ENCODE measurements around the gene RPL35. TPM values are rescaled to one million over a fixed set of nuclear protein-coding genes. Genes with fewer than 3 reads are reported as not detected.
A peak's percentile ranks its signal among the peaks of the same experiment; 100 is the strongest.

Gene RPL35
- total and polyA plus RNA-seq, 2 experiments from 2014 or later, result 1,202 to 4,143 TPM

DNA sequence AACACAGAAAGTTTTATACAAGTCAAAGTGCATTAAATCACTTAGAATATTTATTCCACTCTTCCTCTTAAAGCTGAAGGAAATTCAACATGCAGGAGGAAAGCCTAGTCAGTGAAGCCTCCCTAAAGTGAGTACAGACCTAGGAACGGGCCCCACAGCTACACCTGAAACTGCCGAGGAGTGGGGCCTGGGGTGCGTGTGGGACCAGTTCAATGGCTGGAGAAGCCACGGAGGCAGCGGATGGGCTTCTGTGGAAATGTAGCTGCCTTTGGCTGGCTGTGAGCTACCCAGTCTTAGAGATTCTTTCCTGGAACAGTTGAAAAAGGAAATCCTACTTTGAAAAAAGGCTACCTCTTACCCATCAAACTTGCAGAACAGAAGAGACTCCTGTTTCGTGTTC is 16.8 kb upstream of the RPL35 start (continued):
- no peak for TF ChIP-seq CREB1 (CRISPR knock-in tag; IDR thresholded peaks at IDR 0.05; ENCODE audit: low read depth)

DNA sequence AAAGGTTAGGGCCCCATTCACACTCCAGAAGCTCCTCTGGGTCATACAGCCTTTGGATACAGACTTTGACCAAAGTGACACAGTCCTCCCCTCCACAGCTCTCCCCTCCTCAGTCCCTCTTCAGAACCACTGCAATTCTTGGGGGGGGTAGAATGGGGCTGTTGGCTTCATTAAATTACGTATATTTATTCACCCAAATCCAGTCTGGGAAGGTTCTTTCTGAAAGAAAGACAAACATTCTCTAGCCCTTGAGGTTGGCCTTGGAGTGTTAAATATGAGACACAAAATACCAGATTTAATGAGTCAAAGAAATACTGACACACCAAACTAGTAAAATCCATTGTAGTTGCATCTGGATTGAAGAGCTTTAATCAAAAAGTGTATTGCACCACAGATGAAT is 16.3 kb upstream of the RPL35 start:
- Histone ChIP-seq H3K27ac (ENCODE audit: low read depth) (peak overlapping the region; percentile 84), H3K4me3 (no peak overlapping the region), H3K36me3 (ENCODE audit: insufficient read depth) (peaks cover 5% of the 10 kb centered on the region), H2AFZ (no peak overlapping the region), H3K79me2 (replicated peaks; ENCODE audit: insufficient read depth) (peaks cover 22% of the 10 kb centered on the region), H3K4me1 (ENCODE audit: insufficient read depth) (peaks cover 31% of the 10 kb centered on the region), H3K4me2 (no peak overlapping the region), H3K27me3 (ENCODE audit: insufficient read depth) (no peaks in the 10 kb centered on the region), H4K20me1 (replicated peaks; ENCODE audit: insufficient read depth) (peaks cover 23% of the 10 kb centered on the region), H3K9me2 (ENCODE audit: insufficient read depth) (no peaks in the 10 kb centered on the region), H3F3A (replicated peaks; ENCODE audit: low read depth) (peaks cover 50% of the 10 kb centered on the region)
- ATAC-seq (no peak), DNase-seq (ENCODE audit: low spot score) (no peak)
- Mint-ChIP-seq H3K27me3 (ENCODE audit: insufficient read depth, low read depth, poor library complexity) (peaks cover 8% of the 10 kb centered on the region), H3K4me1 (peaks cover 59% of the 10 kb centered on the region), H3K9me3 (no peaks in the 10 kb centered on the region), H3K27ac (no peak overlapping the region), H3K36me3 (ENCODE audit: low read depth) (peaks cover 52% of the 10 kb centered on the region), H3K4me3 (no peak overlapping the region)
- TF ChIP-seq ZNF331 (CRISPR knock-in tag; IDR thresholded peaks at IDR 0.05; ENCODE audit: low read depth) (no peak), JUNB (IDR thresholded peaks at IDR 0.05; ENCODE audit: unreplicated experiment) (no peak), POLR2AphosphoS5 (IDR thresholded peaks at IDR 0.05; ENCODE audit: low read depth) (no peak), EZH2 (IDR thresholded peaks at IDR 0.05; ENCODE audit: low read depth, unreplicated experiment) (no peak), NANOG (IDR thresholded peaks at IDR 0.05; ENCODE audit: borderline replicate concordance) (no peak), CREB1 (CRISPR knock-in tag; IDR thresholded peaks at IDR 0.05; ENCODE audit: low read depth) (no peak)
- TF ChIP-seq, protein P1, sequence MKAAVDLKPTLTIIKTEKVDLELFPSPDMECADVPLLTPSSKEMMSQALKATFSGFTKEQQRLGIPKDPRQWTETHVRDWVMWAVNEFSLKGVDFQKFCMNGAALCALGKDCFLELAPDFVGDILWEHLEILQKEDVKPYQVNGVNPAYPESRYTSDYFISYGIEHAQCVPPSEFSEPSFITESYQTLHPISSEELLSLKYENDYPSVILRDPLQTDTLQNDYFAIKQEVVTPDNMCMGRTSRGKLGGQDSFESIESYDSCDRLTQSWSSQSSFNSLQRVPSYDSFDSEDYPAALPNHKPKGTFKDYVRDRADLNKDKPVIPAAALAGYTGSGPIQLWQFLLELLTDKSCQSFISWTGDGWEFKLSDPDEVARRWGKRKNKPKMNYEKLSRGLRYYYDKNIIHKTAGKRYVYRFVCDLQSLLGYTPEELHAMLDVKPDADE (IDR thresholded peaks at IDR 0.05), result no peak

DNA sequence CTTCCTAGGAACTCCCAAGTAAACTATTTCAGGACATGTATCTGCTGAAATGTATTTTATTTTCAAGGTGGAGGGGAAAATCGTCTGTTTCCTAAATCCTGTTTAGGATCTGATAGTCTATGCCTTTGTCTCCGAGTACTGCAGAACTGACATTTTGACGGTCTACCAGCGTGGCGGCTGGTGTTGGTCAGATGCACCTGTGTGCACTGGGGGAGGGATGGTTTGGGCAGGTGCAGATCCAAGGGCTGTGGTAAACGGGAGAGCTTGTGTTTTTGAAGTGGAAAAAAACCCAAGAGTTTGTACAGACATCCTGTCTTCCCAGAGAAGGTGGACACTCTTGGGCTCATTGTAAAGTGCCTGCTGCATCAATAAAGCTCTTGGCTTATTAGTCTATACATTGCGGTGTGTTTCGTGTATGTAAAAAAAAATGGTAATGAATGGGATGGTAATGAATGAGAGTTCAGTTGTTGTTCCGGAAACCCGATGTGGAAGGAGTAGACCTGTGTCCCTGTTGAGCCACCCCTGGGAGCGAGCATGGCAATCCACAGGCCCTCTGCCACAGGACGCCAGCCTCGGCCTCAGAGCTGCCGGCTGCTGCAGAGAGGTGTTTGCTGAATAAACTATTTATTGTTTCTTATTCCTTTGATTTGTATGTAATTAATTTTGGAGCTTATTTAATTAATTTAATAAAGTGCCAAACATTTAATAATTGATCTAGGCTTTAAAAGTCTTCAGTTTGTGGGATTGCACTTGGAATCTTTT is 15.4 kb upstream of the RPL35 start:
- Histone ChIP-seq H3K36me3 (ENCODE audit: insufficient read depth) (peaks cover 5% of the 10 kb centered on the region), H3K27ac (ENCODE audit: low read depth) (peak overlapping the region; percentile 84; the same call in 1 of the 2 replicates), H3F3A (replicated peaks; ENCODE audit: low read depth) (peaks cover 43% of the 10 kb centered on the region), H3K79me2 (replicated peaks; ENCODE audit: insufficient read depth) (peaks cover 30% of the 10 kb centered on the region), H3K4me2 (no peak overlapping the region), H3K4me3 (no peak overlapping the region), H3K9me2 (ENCODE audit: insufficient read depth) (no peaks in the 10 kb centered on the region), H2AFZ (no peak overlapping the region), H3K4me1 (ENCODE audit: insufficient read depth) (peaks cover 31% of the 10 kb centered on the region), H3K27me3 (ENCODE audit: insufficient read depth) (no peaks in the 10 kb centered on the region), H4K20me1 (replicated peaks; ENCODE audit: insufficient read depth) (peaks cover 28% of the 10 kb centered on the region)
- Mint-ChIP-seq H3K4me3 (no peak overlapping the region), H3K4me1 (peaks cover 57% of the 10 kb centered on the region), H3K36me3 (ENCODE audit: low read depth) (peaks cover 54% of the 10 kb centered on the region), H3K27me3 (ENCODE audit: insufficient read depth, low read depth, poor library complexity) (peaks cover 5% of the 10 kb centered on the region), H3K27ac (peak overlapping the region; percentile 45), H3K9me3 (no peaks in the 10 kb centered on the region)
- ATAC-seq, result no peak
- DNase-seq (ENCODE audit: low spot score), result no peak
- TF ChIP-seq, protein P1 (IDR thresholded peaks at IDR 0.05), result no peak

Measured in GM23338 (cell line).